ENCODE measurements around the gene TMEM115.

TMEM115 gene

GRCh38 chr3:50330330-50330729 is 29.0 kb downstream of the TMEM115 start:
- no peak for DNase-seq

- DNase-seq: peak; percentile 98 to 99 (median 99)
These were observed 31.2 kb downstream of the TMEM115 start, which contains the start of gene TUSC2 for GRCh38 chr3:50327943-50328691. TUSC2 (minus strand) TSS chr3:50328223; CDS start chr3:50328099, 124 bp downstream.

- no peak for DNase-seq
These were observed 32.2 kb downstream of the TMEM115 start for GRCh38 chr3:50327129-50327528.

GRCh38 chr3:50326182-50326541 is 33.2 kb downstream of the TMEM115 start:
- no peak for DNase-seq

GRCh38 chr3:50325497-50326181 is 33.7 kb downstream of the TMEM115 start:
- DNase-seq: no peak

GRCh38 chr3:50325113-50325480 is 34.2 kb downstream of the TMEM115 start:
- no peak for DNase-seq

GRCh38 chr3:50324351-50325112 is 34.8 kb downstream of the TMEM115 start:
- peak; percentile 73 to 85 (median 76) for DNase-seq

- DNase-seq: peak in 1 of 3 donors; percentile 44
These were observed 35.6 kb downstream of the TMEM115 start for GRCh38 chr3:50323614-50324199.

GRCh38 chr3:50323092-50323600 is 36.2 kb downstream of the TMEM115 start:
- DNase-seq: peak; percentile 68 to 77 (median 73)

- no peak for DNase-seq
These were observed 36.8 kb downstream of the TMEM115 start, which contains the start of gene HYAL2 for GRCh38 chr3:50322386-50323091. HYAL2 (minus strand) TSS chr3:50322745; CDS start chr3:50320489, 2,256 bp downstream.

GRCh38 chr3:50322115-50322385 is 37.3 kb downstream of the TMEM115 start:
- DNase-seq: no peak

- peak; percentile 86 to 95 (median 92) for DNase-seq
These were observed 37.8 kb downstream of the TMEM115 start for GRCh38 chr3:50321336-50322114.

GRCh38 chr3:50320853-50321335 is 38.4 kb downstream of the TMEM115 start:
- DNase-seq: peak; percentile 62 to 90 (median 77)

- DNase-seq: no peak
These were observed 39.3 kb downstream of the TMEM115 start for GRCh38 chr3:50319894-50320625.

- no peak for DNase-seq
These were observed 40.0 kb downstream of the TMEM115 start for GRCh38 chr3:50319181-50319893.

- DNase-seq: peak; percentile 35 to 44 (median 39)
These were observed 40.7 kb downstream of the TMEM115 start for GRCh38 chr3:50318615-50319014.

GRCh38 chr3:50318163-50318562 is 41.2 kb downstream of the TMEM115 start:
- DNase-seq: no peak

- DNase-seq: no peak
These were observed 42.0 kb downstream of the TMEM115 start for GRCh38 chr3:50317300-50317699.

- DNase-seq: no peak
These were observed 42.6 kb downstream of the TMEM115 start for GRCh38 chr3:50316657-50317242.

GRCh38 chr3:50314816-50315215 is 44.5 kb downstream of the TMEM115 start:
- no peak for DNase-seq

All from suppressor macrophage treated with lipopolysaccharide for 1 hour (primary cell).